HG03103 (cell line): ENCODE measurements around the gene KCNMA1.

Experiments used
- ATAC-seq: cut with Tn5 transposase; IDR thresholded peaks from one replicate; pipeline ENCODE4 v1.9.1; 2021; ENCODE audit warnings: low read depth; ENCODE audit not compliant: unreplicated experiment

Gene KCNMA1

GRCh38 chr10:77410523-77410922 is 227.1 kb downstream of the KCNMA1 start:
- ATAC-seq = no peak

DNA sequence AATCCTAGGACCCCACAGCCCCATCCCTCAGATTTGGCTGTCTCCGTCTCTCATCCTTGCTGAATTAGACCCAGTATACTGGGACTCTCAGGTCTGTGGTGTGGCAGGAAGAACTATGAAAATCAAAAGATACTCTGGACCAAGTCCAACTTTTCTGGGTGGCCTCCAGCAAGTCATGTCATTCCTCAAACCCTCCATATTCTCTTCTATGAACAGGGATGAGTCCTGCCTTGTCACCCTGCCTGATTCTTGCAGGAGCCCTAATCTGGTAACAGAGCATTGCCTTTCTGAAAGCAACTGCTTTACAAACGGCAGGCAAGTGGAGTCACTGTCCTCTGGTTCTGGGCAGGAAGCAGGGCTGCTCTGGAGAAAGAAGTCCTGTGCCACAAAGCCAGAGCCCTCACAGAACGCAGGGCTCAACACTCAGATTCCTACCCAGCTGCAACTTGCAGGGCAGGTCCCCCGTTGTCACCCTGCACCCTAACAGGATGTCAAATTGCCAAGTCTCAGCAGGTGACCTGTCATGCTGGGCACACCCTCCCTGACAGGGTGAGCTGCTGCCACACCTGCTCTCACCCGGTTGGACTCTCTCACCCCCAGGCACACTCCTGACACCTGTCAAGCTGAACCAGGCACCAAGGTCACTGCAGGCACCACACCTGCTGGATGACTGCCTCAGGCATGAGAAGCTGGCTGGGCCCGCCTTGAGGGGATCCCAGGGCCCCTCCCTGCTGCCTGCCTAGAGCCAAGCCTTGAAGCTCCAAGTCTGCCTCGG is 227.7 kb downstream of the KCNMA1 start:
- no peak for ATAC-seq

DNA sequence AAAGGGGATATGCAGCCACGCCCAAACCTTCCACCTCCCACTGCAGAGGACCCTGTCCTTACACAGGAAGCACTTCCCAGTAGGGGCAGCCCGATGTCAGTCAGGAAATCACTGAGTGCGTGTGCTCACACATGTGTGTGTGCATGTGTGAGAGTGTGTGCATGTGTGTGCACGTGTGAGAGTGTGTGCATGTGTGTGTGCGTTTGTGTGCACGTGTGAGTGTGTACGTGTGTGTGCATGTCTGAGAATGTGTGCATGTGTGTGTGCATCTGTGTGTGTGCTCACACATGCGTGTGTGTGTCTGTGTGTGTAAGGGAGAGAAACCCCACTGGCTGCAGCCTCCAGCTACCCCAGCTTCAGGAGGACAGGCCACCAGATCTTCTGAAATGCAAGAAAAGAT is 229.3 kb downstream of the KCNMA1 start:
- no peak for ATAC-seq

GRCh38 chr10:77406764-77407430 is 230.7 kb downstream of the KCNMA1 start:
- no peak for ATAC-seq

DNA sequence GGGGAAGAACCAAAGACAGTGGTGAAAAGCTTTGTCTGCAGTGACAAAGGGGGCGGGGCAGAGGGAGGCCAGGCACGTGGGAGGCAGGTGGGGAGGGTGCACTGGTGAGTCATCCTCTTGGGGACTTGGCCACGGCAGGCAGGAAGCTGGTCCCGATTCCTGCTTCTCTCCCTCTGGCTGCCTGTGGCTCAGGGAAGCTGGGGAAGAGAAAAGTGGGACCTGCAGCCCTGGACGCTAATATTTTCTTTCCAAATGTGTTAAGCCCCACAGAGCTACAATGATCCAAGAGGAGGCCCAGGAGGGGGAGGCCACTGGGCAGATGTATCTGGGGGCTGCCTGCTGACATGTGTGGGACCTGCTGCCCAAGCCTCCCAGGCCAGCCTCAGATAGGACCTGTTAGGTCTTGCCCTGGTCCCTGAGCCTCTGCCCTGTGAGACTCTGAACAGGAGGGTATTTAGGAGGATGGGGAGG is 231.8 kb downstream of the KCNMA1 start:
- ATAC-seq = no peak

GRCh38 chr10:77404810-77405209 is 232.8 kb downstream of the KCNMA1 start:
- no peak for ATAC-seq

- no peak for ATAC-seq
Observed at GRCh38 chr10:77403761-77404160, 233.8 kb downstream of the KCNMA1 start.

DNA sequence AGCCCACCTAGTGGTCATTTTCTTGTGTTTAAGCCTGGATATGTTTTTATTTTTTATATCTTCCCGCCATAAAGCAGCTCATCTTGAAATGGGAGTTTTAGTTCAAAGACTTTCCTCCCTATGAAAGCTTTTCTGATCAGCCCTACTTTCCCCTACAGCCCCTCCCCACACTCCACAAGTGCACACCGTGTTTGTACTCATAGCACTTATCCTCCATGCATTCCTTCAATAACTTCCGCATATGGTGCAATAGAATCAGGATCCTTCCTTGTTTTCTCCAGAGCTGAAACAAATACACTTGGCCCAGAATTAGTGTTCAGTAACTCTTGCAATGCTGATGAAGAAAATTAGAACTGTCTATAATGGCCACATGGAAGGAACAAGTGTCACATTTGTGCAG is 235.9 kb downstream of the KCNMA1 start:
- no peak for ATAC-seq

DNA sequence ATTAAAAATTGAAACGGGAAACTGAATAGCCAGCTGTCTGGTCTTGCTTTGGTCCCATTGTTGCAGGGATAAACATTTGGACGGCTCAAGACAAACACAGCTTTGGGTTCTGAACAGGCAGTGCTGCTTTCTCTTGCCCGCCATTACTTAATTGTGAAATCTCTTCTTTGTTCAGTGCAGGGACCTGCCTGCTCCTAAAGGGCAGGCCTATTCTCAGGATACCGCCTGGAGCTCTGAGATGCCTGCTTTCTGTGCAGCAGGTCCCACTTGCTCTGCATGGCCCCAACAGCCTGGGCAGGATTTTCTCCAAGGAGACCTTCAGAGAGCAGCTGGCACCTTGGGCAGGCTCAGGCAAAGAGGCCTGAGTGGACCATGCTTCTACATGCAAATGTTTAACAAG is 237.6 kb downstream of the KCNMA1 start:
- no peak for ATAC-seq

DNA sequence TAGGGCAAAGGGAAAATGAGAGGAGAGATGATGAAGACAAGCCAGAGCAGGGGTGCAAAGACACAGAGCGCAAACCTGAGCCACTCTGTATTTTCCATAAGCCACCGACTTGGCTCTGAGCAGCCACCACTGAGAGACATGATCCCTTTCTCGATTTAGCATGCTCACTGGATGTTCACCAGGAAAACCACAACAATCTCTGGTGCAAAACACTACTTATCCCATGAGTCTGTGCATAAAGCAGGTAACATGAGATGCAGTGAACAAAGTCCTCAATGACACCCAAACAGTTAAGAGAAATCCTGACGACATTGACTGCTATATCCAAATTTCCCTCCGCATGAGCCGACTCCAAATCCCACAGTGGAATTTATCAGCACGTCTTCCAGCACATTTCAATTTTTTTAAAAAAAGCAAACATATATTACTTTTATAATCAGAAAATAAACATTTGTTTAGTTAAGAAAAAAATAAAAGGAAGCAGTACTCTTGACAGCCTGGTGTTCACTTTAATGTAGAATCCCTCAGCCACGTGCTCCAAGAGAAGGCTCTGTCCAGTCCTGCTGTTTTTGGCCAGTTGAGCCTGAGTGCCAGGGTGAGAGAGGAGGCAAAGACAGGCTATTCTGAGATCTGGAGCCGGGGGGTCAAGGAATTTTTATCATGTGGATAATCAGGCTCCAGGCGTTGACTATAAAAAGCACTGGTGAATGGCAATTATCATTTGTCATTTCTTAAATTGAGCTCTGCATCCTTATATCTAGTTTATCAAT is 238.4 kb downstream of the KCNMA1 start:
- ATAC-seq = no peak

GRCh38 chr10:77398558-77398957 is 239.1 kb downstream of the KCNMA1 start:
- ATAC-seq = no peak

- ATAC-seq = no peak
Observed at GRCh38 chr10:77397103-77397502, 240.5 kb downstream of the KCNMA1 start.

DNA sequence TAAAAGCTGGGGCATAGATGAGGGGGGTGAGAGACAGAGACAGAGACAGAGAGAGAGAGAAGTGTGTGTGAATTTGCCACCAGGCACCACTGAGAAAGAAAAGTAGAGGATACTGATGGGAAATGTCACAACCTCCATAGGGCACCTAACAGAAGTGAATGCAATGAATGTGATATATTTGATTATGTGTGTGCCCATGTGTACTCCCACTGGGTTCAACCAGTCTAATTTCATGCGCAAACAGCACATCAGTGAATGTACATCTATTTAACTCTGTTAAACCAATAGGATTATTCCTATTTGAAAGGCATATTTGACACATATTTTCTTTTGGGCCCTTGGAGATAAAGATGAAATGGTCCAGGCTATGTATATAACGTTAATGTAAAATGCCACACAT is 241.3 kb downstream of the KCNMA1 start:
- no peak for ATAC-seq

DNA sequence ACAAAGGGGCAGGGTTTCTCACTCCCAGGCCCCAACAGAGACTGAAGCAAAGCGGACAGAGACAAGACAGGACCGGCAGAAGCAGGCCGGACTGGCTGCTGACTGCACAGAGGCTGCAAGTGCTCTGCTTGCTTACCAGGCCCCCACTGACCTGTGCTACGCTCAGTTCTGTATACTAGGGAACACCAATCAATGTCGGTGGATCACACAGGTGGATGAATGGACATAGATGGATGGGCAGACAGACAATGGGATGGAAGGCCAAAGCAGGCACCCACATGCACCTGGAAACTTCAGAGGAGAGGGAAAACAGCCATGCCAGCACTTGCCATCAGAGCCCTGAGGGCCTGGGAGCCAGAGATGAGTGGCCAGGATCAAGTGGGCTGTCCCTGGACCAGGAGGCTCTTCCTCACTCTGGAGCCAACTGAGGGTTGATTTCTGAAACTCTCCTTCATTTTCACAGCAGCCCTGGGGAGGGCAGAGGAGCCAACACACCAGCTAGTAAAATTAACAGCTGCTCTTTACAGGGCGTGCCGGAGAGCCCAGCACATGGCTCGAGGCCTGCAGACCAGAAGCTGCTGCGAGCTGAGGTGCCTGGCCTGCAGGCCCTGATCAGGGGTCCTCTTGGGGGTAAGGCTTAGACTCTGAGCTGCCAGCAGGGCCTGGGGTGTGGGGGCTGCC is 243.6 kb downstream of the KCNMA1 start:
- ATAC-seq = no peak

GRCh38 chr10:77393411-77393810 is 244.2 kb downstream of the KCNMA1 start:
- ATAC-seq = no peak

DNA sequence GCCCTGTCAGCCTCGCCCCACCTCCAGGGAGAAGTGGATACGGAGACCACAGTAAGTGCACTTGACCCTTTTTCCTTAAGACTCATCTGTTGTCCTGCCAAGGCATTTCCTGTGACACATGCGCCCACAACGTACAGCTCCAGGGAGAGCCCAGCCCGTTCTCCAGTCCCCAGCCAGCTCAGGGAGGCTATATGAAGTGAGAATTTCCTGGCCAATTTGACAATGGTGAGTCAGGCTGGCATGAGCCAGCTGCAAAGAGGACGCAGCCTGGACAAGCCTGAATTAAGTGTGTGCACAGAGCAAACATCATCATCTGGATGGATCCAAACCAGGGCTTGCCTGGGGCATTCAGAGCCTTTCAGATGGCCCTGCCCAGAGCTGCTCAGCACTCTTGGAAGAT is 244.8 kb downstream of the KCNMA1 start:
- no peak for ATAC-seq

- ATAC-seq = no peak
Observed at GRCh38 chr10:77392236-77392721, 245.3 kb downstream of the KCNMA1 start.

GRCh38 chr10:77391605-77392235 is 245.9 kb downstream of the KCNMA1 start:
- ATAC-seq = no peak

GRCh38 chr10:77390481-77390891 is 247.1 kb downstream of the KCNMA1 start:
- ATAC-seq = no peak

DNA sequence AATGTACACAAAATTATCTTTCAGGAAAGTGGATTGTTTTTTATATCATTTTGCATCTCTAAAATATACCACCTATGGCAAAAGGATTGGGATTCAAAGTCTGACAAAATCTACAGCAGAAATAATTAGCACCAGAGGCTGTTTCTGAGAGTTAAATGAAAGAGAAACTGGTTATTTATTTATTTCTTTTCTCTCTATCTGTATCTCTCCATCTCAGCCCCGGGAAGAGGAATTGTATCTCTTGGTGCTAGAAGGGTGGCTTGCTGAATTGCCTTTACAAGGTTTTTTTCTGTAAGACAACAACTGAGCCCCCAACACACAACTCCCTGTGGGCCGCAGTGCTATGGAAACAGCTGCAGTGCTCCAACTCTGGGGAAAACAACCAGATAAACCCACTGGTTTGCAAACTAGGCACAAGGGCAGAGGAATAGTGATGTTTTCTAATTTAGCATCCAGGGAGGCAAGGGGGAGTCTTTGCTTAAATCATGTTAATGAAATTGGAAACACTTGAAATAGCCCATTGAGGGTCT is 249.0 kb downstream of the KCNMA1 start:
- no peak for ATAC-seq
